HG03558 (cell line): ENCODE data around the gene NEK6.

Experiments
- ATAC-seq: cut with Tn5 transposase; IDR thresholded peaks from one replicate; pipeline ENCODE4 v1.9.1; 2021; ENCODE audit warnings: moderate number of reproducible peaks; ENCODE audit not compliant: unreplicated experiment; ENCODE audit errors: extremely low read depth

Gene NEK6

DNA sequence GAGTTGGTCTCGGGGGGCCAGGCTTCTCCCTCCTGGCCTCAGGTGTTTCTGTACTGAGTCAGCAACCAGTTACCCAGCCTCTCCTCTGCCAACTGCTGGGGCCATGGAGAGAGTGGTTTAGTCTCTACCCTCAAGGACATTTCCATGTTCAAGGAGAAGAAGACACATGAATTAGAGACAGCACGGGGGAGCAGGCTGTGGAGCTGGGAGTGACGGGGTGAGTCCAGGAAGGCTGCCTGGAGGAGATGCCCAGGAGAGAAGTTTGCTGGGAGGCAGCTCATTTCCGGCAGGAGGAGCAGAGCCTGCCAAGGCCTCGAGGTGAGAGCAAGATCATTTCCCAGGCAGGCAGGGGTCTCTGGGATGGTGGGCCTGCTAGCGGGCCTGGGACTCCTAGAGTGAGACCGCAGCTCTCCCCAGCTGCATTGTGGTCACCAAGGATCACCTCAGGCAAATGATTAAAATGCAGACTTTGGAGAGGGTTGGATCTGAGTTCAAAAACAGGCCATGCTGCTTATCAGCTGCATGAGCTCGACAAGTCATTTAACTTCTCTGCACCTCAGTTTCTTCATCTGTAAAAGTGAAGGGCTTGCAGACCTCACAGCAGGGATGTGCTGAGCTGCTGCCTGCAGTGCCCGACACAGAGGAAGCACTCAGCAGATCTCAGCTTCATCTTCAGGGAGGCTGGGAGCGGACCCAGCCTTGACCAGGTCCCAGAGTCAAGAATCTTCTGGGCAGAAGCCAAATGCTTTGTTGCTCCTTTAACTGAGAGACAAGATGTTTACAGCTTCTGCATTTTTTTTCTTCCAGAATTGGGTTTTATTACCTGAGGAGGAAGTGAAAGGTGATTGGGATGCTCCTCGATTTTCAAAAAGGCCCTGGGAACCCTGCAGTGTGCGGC lies 35.2 kb downstream of the NEK6 start:
- no peak for ATAC-seq

DNA sequence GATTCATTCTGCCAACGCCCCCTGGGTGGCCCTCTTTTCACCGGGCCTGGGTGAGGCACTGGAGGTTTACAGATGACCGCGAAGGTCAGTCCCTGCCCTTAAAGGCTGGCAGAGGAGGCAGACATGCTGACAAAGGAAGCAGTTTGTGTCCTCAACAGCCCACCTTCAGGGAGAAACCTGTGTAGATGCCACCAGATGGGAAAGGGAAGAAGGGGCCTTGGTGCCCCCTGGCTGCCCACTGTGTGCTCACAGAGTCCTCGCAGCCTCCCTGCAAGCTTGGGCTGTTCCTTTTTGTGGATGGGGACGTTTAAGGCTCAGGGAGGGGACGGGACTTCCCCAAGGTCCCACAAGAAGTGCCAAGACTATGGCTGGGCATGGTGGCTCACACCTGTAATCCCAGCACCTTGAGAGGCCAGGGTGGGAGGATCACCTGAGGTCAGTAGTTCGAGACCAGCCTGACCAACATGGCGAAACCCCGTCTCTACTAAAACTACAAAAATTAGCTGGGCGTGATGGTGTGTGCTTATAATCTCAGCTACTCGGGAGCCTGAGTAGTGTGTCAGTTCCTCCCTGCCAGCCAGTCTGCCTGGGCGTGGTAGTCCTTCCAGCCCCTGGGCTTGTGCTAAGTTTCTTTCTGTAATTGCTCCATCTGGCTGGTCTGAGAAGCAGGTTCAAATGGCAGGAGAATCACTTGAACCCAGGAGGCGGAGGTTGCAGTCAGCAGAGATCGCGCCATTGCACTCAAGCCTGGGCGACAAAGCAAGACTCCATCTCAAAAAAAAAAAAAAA lies 36.2 kb downstream of the NEK6 start:
- ATAC-seq = no peak

DNA sequence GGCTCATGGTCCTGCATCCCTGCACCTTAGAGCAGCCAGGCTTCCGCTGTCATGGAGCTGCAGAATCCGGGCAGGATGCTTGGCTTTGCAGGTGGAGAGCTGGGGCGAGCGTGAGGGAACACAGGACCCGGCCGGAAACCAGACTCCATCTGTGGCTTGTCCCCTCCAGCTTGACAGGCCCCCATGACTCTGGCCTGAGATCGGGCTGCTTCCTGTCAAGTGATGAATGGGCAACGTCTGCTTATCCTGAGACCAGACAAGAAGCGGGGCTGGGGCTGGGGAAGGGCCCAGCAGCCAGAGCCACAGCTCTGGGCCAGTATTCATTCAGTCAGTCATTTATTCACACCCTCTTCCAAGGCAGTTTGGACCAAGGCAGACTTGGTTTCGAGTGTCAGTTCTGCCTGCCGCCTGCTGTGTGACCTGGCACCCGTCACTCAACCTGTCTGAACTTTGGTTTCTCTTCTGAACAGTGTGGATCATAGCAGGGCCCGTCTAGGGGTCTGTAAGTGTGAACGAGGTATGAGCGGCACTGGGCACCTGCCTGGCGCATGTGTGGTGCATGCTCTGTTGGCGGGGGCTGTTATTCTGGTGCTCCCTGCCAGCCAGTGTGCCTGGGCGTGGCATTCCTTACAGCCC lies 37.5 kb downstream of the NEK6 start:
- no peak for ATAC-seq

DNA sequence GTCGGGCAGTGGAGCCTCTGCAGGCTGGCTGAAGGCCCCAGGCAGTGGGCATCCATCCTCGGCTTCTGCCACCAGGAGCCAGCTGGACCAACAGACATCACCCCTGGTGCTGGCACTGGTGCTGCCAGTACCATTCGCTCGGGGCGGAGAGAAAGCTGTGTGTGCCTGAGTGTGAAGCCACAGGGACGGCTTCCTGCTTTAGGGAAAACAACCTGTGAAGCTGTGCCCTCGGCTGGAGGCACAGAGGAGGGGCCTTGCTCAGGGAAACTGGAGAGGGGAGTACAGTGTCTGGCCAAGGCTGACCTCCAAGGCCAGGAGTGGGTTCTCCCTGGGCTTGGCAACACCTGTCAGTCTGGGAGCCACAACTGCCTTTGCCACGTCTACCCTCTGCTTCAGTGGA lies 38.3 kb downstream of the NEK6 start:
- ATAC-seq = no peak

- no peak for ATAC-seq
Observed at GRCh38 chr9:124296796-124297550, 39.2 kb downstream of the NEK6 start.

DNA sequence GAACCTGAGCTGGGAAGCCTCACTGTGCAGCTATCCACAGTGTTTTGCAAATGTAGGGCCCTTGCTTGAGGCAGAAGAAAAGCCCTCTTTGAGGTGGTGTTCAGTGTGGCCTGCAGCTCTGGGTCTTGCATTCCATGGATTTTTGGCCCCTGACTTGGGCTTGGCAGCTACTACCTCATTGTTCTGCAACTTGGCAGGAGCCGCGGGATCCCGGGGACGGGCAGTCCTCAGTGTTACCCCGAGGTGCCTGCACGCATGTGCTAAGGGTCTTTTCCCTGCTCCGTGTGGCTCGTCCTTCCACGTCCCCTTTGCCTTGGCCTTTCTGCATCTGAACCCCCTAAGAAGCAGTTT lies 39.8 kb downstream of the NEK6 start:
- ATAC-seq = no peak

DNA sequence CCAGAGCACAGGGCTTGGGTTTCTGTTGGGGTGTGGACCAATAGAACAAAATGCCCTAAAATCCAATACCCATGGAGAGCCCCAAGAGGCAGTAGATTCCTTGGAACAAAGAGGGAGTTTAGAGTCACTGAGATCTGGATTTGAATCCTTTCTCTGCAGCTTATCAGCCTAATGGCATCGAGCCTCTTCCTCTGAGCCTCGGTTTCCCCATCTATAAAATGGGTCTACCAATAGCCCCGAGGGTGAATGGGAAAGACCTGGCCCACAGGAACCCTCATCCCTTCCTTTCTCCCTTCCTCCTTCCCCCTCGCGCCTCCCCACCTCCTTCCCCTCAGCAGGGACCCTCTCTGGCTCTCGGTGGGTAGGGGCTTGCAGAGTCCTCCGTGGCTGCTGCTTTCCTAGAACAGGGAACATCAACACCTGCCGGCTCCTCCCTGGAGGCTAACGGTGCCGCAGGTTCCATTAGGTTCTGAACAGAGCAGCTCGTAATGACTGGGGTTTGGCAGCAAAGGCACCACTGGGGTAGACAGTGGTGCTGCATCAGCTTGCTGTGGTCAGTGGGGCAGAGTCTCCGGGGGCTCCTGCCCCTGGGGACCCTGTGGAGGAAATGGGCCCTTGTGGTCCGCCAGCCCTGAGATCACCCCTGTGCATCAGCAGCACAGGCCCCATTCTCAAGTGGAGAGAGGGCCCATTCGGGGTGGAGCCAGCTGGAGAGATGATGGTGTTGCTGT lies 40.3 kb downstream of the NEK6 start:
- ATAC-seq = no peak

DNA sequence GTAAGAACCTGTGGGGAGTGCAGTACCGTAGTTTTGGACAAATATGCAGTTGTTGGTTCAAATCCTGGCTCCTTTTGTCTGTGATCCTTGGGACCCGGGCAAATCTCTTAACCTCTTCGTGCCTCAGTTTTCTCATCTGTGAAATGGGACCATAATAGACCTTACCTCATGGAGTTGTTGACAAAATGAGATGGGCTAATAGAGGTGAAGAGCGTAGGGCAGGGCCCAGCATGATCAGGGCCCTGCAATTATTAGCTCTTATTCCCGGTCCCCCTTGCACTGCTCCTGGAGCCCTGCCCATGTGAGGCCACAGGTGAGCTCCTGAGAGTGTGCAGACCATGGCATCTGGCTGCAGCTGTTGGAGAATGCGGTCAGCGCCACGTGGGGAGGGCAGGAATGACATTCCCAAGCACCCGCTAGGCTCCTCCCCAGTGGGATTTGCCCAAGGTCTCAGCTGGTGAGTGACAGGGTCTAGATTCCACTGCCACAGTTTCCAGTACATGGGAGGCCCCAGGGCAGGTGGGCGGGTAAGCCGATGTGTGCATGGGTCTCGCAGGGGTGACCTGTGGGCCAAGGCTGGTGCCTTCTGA lies 41.0 kb downstream of the NEK6 start:
- ATAC-seq = no peak

- ATAC-seq = no peak
Observed at GRCh38 chr9:124299515-124300090, 41.9 kb downstream of the NEK6 start.

- no peak for ATAC-seq
Observed at GRCh38 chr9:124300312-124300711, 42.6 kb downstream of the NEK6 start.

GRCh38 chr9:124302921-124303320 lies 45.2 kb downstream of the NEK6 start:
- no peak for ATAC-seq

DNA sequence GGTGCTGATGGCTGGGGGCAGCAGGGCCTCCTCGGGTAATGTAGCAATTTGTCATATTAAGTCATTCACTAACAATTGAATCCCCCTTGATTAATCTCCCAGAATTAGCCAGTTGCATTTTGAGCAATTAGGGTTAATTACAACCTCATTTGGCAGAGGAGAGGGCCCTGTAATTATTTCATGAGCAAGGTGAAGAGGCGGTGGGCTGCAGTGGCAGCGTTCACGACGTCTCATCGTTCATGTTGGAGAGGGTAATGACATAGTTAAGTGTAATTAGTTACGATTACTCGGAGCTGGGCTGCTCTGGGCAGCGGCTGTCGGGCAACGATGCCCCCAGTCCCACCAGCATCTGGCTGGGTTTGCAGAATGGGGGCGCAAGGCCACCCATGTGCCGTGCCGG lies 46.0 kb downstream of the NEK6 start:
- ATAC-seq = no peak

- ATAC-seq = no peak
Observed at GRCh38 chr9:124304285-124304684, 46.5 kb downstream of the NEK6 start.

- ATAC-seq = no peak
Observed at GRCh38 chr9:124306098-124306735, 48.5 kb downstream of the NEK6 start.

DNA sequence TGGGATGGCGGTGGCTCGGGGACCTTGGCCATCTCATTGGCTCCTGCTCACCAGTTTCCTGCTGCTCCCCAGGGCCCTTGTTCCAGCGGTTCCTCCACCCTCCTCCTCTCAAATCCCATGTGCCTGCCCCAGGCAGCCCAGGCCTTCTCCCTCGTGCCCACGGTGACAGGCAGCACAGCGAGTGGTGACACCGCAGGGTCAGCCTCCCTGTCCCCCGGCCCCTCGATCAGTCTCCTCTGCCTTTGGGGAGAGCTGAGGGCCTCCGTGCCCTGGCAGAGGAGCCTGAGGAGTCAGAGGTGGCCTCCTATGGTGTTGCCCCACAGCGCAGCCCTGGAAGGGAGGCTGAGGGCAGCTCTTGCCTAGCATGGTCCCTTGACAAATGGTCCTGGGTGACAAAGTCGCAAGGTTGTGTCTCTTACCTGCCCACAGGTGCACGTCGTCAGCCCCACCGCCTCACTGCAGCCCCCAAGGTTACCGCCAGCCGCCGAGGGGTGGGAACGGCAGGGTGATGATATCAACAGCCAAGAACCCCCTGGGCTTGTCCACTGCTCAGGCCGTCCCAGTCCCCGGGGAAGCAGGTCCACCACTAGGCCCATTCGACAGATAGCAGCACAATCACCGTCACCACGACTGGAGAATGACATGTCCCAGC lies 49.8 kb downstream of the NEK6 start:
- no peak for ATAC-seq

GRCh38 chr9:124308606-124309491 lies 51.1 kb downstream of the NEK6 start:
- no peak for ATAC-seq

DNA sequence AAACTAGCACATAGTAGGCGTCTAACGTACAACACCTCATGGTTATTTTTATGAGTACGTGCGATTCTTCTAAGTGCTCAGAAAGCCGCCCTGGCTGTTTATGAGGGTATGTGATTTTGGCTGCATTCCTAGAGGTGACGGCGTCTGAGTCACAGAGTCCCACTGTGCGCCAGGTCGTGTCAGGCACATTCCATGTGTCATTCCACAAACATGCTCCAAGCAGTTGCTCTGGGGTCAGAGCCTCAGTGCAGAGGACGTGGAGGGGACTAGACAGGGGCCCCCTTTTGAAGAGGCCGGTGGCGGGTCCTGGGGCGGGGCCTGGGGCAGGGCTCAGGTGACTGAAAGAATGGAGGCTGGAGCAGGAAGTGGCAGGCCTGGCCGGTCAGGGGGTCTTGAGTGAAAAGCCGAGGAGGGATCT lies 51.9 kb downstream of the NEK6 start:
- no peak for ATAC-seq
